ENCODE data around the gene PHACTR1.

PHACTR1 gene

DNA sequence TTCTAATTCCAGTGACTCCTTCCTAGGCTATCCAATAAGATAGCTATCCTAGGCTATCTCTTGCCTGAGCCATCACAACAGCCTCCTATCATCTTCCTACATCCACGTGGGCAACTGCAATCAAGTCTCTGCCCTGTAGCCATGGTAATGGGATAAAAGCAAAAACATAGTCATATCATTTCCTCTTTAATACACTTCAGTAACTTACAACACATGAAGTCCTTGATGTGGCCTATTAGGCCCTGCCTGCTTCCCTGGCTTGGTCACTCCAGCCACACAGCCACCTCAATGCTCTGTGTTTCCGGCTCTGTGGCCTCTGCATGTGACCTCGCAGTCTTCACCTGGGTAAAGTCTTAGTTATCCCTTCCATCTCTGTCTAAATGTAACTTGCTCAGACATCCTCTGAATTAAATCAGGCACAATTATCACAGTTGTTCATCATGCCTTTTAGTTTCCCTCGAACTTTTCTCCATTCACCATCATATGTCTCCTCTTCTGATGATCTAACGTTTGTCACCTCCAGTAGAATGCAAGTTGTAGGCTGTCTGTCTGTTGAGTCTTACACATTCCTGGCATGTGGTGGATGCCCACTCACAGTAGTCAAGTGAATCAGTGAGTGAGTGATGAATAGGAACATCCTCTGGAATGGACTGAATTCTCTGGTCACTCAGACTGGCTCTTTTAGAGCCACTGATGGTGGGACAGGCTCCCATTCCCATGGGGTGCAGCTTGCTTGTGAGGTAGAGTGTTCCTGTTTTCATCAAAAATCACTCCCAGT, 382.4 kb downstream of the PHACTR1 start:
- Histone ChIP-seq H3K27ac (replicated peaks) (no peak overlapping the region), H3K27me3 (ENCODE audit: insufficient read depth, poor library complexity, severe bottlenecking) (no peaks in the 10 kb centered on the region), H3K4me3 (replicated peaks; ENCODE audit: insufficient read depth, low read length) (no peak overlapping the region)
- TF ChIP-seq POLR2AphosphoS5 (IDR thresholded peaks at IDR 0.05; ENCODE audit: low read depth) (no peak), SPI1 (IDR thresholded peaks at IDR 0.05; ENCODE audit: borderline replicate concordance, low read depth) (no peak), GABPA (IDR thresholded peaks at IDR 0.05; ENCODE audit: low read depth) (no peak)
- TF ChIP-seq, protein P1, sequence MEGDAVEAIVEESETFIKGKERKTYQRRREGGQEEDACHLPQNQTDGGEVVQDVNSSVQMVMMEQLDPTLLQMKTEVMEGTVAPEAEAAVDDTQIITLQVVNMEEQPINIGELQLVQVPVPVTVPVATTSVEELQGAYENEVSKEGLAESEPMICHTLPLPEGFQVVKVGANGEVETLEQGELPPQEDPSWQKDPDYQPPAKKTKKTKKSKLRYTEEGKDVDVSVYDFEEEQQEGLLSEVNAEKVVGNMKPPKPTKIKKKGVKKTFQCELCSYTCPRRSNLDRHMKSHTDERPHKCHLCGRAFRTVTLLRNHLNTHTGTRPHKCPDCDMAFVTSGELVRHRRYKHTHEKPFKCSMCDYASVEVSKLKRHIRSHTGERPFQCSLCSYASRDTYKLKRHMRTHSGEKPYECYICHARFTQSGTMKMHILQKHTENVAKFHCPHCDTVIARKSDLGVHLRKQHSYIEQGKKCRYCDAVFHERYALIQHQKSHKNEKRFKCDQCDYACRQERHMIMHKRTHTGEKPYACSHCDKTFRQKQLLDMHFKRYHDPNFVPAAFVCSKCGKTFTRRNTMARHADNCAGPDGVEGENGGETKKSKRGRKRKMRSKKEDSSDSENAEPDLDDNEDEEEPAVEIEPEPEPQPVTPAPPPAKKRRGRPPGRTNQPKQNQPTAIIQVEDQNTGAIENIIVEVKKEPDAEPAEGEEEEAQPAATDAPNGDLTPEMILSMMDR (IDR thresholded peaks at IDR 0.05; ENCODE audit: insufficient read depth, low read length): no peak
- TF ChIP-seq, protein P2, sequence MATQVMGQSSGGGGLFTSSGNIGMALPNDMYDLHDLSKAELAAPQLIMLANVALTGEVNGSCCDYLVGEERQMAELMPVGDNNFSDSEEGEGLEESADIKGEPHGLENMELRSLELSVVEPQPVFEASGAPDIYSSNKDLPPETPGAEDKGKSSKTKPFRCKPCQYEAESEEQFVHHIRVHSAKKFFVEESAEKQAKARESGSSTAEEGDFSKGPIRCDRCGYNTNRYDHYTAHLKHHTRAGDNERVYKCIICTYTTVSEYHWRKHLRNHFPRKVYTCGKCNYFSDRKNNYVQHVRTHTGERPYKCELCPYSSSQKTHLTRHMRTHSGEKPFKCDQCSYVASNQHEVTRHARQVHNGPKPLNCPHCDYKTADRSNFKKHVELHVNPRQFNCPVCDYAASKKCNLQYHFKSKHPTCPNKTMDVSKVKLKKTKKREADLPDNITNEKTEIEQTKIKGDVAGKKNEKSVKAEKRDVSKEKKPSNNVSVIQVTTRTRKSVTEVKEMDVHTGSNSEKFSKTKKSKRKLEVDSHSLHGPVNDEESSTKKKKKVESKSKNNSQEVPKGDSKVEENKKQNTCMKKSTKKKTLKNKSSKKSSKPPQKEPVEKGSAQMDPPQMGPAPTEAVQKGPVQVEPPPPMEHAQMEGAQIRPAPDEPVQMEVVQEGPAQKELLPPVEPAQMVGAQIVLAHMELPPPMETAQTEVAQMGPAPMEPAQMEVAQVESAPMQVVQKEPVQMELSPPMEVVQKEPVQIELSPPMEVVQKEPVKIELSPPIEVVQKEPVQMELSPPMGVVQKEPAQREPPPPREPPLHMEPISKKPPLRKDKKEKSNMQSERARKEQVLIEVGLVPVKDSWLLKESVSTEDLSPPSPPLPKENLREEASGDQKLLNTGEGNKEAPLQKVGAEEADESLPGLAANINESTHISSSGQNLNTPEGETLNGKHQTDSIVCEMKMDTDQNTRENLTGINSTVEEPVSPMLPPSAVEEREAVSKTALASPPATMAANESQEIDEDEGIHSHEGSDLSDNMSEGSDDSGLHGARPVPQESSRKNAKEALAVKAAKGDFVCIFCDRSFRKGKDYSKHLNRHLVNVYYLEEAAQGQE (IDR thresholded peaks at IDR 0.05; ENCODE audit: insufficient replicate concordance, low read depth): no peak
- DNase-seq (ENCODE audit: low read depth in 1 of 2, low spot score in 1 of 2): no peak

DNA sequence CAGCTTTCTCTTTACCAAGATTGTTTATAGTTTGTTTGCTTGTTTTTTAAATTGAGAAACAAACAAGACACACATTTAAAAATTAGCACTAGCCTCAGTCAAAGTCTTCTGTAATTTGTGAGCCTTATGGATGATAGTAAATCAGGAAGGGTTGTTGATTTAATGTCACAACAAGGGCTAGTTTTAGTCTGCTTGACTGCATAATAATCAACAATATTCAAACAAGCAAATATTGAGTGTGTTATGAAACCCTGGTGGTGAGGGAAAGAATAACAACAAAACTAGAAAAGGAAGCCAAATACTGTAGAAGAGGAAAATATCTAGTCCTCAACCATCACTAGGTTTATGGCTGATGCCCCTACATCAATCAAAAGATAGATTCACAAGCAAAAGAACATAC, 383.2 kb downstream of the PHACTR1 start:
- no peak for DNase-seq (ENCODE audit: low read depth in 1 of 2, low spot score in 1 of 2)
- H3K4me3 ChIP-seq (replicated peaks; ENCODE audit: insufficient read depth, low read length): no peak overlapping the region

DNA sequence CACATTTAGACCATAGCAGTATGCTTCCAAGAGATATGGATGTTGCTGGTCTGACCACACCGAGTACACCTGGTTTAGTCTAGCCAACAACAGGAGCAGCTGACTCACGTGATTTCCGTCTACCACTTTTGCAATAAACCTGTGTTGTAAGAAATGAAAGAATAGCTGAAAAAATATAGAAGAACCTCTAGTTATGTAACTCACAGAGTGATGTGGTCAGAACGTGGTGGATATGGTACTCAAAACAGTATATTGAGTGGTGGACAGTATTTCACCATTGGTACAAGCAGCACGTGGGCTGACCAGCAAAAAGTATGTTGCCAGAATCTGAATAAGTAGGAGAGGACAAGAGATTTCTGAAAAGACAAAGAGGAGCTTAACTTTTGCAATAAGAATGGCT, 384.8 kb downstream of the PHACTR1 start:
- peak overlapping the region; percentile 8 for H3K27ac ChIP-seq (replicated peaks)
- DNase-seq (ENCODE audit: low read depth in 1 of 2, low spot score in 1 of 2): peak; percentile 75 to 78
- no peak for TF ChIP-seq GABPA (IDR thresholded peaks at IDR 0.05; ENCODE audit: low read depth)
- peak; percentile 52; the same call in 1 of the 2 replicates for TF ChIP-seq POLR2AphosphoS5 (IDR thresholded peaks at IDR 0.05; ENCODE audit: low read depth)
- TF ChIP-seq, protein P2 (IDR thresholded peaks at IDR 0.05; ENCODE audit: insufficient replicate concordance, low read depth): no peak
- TF ChIP-seq, protein P1 (IDR thresholded peaks at IDR 0.05; ENCODE audit: insufficient read depth, low read length): no peak
- no peak for TF ChIP-seq SPI1 (IDR thresholded peaks at IDR 0.05; ENCODE audit: borderline replicate concordance, low read depth)

More for the DNA sequence above, 383.2 kb downstream of the PHACTR1 start:
- H3K27me3 ChIP-seq (ENCODE audit: insufficient read depth, poor library complexity, severe bottlenecking): no peaks in the 10 kb centered on the region
- no peak overlapping the region for H3K27ac ChIP-seq (replicated peaks)
- TF ChIP-seq, protein P1 (IDR thresholded peaks at IDR 0.05; ENCODE audit: insufficient read depth, low read length): no peak

DNA sequence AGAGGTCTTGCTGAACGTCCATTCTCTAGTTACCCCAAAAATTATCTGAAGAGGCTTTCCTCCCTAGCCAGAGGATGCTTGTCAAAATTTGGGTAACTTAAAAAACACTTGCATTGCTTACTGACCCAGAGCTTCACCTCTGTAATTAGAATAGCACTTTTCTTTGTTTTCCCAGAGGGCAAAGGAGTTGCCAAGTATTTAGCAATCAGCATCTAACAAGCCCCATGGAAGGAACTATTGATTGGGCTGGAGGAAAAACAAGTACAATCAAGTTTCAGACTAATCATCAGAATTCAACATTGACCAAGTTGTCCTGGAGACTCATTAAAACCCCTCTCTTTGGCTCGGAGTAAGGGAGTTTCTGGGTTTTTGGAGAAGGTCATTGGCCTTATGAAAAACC, 385.4 kb downstream of the PHACTR1 start:
- no peaks in the 10 kb centered on the region for H3K27me3 ChIP-seq (ENCODE audit: insufficient read depth, poor library complexity, severe bottlenecking)
- TF ChIP-seq POLR2AphosphoS5 (IDR thresholded peaks at IDR 0.05; ENCODE audit: low read depth): no peak
- TF ChIP-seq, protein P1 (IDR thresholded peaks at IDR 0.05; ENCODE audit: insufficient read depth, low read length): no peak
- no peak for TF ChIP-seq GABPA (IDR thresholded peaks at IDR 0.05; ENCODE audit: low read depth)
- TF ChIP-seq SPI1 (IDR thresholded peaks at IDR 0.05; ENCODE audit: borderline replicate concordance, low read depth): no peak
- TF ChIP-seq, protein P2 (IDR thresholded peaks at IDR 0.05; ENCODE audit: insufficient replicate concordance, low read depth): no peak
- H3K4me3 ChIP-seq (replicated peaks; ENCODE audit: insufficient read depth, low read length): no peak overlapping the region
- DNase-seq (ENCODE audit: low read depth in 1 of 2, low spot score in 1 of 2): no peak
- no peak overlapping the region for H3K27ac ChIP-seq (replicated peaks)

More for the DNA sequence above, 384.8 kb downstream of the PHACTR1 start:
- no peak overlapping the region for H3K4me3 ChIP-seq (replicated peaks; ENCODE audit: insufficient read depth, low read length)
- H3K27me3 ChIP-seq (ENCODE audit: insufficient read depth, poor library complexity, severe bottlenecking): no peaks in the 10 kb centered on the region
